BLaER1 (cell line): Measurements from ENCODE around the gene PLIN1.
A peak's percentile ranks its signal among the peaks of the same experiment; 100 is the strongest.

Source experiments
- H3K27ac ChIP-seq: shearing (Covaris generic); formaldehyde crosslinking; 2 replicates; pipeline ENCODE4 v1.8.1; 2022
- H3K27me3 ChIP-seq: shearing (Covaris generic); formaldehyde crosslinking; 2 replicates; pipeline ENCODE4 v1.8.1; 2022
- H3K36me3 ChIP-seq: shearing (Covaris generic); formaldehyde crosslinking; 2 replicates; pipeline ENCODE4 v1.8.1; 2022
- H3K4me1 ChIP-seq: shearing (Covaris generic); formaldehyde crosslinking; 2 replicates; pipeline ENCODE4 v1.8.1; 2022
- H3K4me2 ChIP-seq: shearing (Covaris generic); formaldehyde crosslinking; 2 replicates; pipeline ENCODE4 v1.8.1; 2022
- H3K4me3 ChIP-seq: shearing (Covaris generic); formaldehyde crosslinking; 2 replicates; pipeline ENCODE4 v1.8.1; 2022
- H3K9ac ChIP-seq: shearing (Covaris generic); formaldehyde crosslinking; 2 replicates; pipeline ENCODE4 v1.8.1; 2022
- H3K9me3 ChIP-seq: shearing (Covaris generic); formaldehyde crosslinking; 2 replicates; pipeline ENCODE4 v1.8.1; 2022
- H4K20me1 ChIP-seq: shearing (Covaris generic); formaldehyde crosslinking; 2 replicates; pipeline ENCODE4 v1.8.1; 2022
- Cebpa-rat ChIP-seq: shearing (Covaris generic); IDR thresholded peaks from 2 replicates; pipeline ENCODE4 v1.8.1; 2022

Gene PLIN1

DNA sequence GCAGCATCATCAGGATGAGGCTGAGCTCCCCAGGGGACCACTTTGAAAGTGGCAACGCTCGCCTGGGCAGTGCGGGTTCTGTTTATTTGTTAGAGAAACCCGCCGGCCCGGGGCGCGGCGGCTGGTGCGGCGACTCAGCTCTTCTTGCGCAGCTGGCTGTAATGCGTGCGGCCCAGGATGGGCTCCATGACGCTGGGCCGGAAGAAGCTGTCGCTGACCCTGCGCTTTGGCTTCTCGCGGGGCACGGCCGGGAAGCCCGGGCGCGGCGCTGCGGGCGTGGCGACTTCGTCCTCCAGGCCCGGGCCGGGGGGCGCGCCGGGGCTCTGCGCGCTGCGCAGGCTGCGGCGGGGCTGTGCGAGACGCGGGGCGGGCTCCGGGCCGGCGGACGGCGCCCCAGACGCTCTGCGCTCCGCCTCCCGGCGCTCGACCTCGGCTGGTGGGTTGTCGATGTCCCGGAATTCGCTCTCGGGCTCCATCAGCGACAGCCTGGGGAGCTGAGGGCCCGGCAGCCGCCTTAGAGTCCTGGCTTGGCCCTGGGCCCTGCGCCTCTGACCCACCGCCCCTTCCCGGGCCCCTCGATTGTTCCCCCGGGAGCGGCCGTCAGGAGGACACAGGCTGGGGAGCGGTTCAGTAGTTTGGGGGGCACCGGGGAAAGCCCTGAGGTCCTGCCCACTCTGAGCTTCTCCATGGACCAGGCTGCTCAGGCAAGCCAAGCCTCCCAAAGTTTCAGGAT lies 13.6 kb downstream of the PLIN1 start:
- Histone ChIP-seq H3K4me3 (peak overlapping the region; percentile 68), H3K27ac (no peak overlapping the region), H3K4me1 (peaks cover 30% of the 10 kb centered on the region), H3K9me3 (no peaks in the 10 kb centered on the region), H3K9ac (peak overlapping the region; percentile 59; the same call in 1 of the 2 replicates), H3K27me3 (peaks cover 34% of the 10 kb centered on the region), H3K36me3 (no peaks in the 10 kb centered on the region), H4K20me1 (peaks cover 7% of the 10 kb centered on the region; the same call in 1 of the 2 replicates), H3K4me2 (peak overlapping the region; percentile 90)
- no peak for TF ChIP-seq Cebpa-rat

DNA sequence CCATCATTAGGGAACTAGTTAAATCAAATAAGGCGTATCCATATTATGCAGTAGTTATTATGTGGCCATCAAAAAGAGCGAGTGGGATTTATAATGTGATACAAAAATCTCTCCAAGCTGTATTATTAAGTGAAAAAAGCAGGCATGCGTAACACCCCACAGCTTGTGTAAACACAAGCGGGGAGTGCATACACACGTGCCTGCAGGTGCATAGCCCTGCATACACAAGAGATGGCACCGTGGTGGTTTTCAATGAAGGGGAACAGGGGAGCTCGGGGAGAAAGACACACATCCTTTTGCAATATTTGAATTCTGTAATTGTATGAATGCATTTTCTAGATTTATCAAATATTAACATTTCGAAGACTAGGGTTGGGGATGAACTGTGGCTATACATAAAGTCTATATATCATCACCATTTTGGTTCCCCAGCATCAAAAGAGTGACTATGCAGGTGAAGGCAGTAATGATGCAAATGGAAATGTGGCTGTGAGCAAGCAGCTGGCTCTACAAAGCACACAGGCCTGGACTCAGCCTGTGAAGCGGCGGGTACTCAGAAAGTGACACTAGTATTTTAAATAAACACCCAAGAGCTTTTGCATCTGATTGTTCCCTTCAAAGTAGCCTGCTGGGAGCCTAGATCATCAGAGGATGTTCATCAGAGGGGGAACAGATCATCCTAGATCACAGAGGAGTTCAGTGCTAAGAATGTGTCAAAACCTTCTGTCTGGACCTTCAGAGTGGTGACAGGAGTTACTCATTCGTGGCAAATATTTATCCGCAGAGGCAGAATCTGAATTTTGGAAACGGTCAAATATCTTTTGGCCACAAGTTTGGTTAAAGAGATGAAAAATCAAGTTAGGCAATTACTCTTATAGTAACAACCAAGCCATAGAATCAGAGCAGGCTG lies 14.5 kb downstream of the PLIN1 start:
- no peaks in the 10 kb centered on the region for H3K9me3 ChIP-seq
- no peak overlapping the region for H3K27ac ChIP-seq
- H3K9ac ChIP-seq = no peak overlapping the region
- H3K36me3 ChIP-seq = no peaks in the 10 kb centered on the region
- peak overlapping the region; percentile 68 for H3K4me3 ChIP-seq
- H3K4me1 ChIP-seq = peaks cover 30% of the 10 kb centered on the region
- peaks cover 36% of the 10 kb centered on the region for H3K27me3 ChIP-seq
- no peak for TF ChIP-seq Cebpa-rat
- H3K4me2 ChIP-seq = peak overlapping the region; percentile 90
- peaks cover 7% of the 10 kb centered on the region; the same call in 1 of the 2 replicates for H4K20me1 ChIP-seq

DNA sequence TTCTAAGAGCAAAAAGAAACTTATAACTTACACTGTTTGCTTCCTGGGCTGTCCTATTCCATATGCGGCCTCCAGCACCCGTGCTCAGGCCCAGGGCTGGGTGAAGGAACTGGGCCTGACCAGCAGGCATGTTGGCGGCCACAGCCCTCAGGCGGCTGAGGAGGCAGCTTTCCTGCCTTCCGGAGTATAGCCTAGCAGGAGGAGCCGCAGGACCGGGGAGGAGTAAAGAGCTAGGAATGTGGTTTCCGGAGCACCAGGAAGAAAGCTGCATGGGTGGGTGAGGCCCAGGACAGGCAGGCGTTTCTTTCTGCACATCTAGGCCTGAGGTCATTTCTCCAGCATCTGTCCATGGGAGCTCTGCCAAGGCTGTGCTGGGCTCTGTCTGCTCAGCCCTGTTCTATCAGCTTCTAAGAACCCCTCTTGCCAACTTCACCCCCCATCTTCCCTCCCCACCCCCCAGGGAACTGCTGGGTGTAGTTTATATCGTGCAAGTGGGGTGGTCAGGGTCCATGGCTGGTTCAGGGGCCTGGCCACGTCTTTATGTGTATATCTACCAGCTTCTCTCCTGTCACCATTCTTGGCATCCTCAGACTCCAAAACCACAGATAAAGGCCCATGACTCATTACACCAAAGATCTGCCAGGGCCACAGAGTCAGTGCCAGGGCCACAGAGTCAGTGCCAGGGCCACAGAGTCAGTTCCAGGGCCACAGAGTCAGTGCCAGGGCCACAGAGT lies 16.1 kb downstream of the PLIN1 start:
- Histone ChIP-seq H3K27ac (no peak overlapping the region), H3K36me3 (no peaks in the 10 kb centered on the region), H4K20me1 (peaks cover 7% of the 10 kb centered on the region; the same call in 1 of the 2 replicates), H3K4me2 (peak overlapping the region; percentile 67), H3K27me3 (peaks cover 36% of the 10 kb centered on the region), H3K4me1 (peaks cover 30% of the 10 kb centered on the region), H3K4me3 (no peak overlapping the region), H3K9ac (no peak overlapping the region), H3K9me3 (no peaks in the 10 kb centered on the region)
- no peak for TF ChIP-seq Cebpa-rat

DNA sequence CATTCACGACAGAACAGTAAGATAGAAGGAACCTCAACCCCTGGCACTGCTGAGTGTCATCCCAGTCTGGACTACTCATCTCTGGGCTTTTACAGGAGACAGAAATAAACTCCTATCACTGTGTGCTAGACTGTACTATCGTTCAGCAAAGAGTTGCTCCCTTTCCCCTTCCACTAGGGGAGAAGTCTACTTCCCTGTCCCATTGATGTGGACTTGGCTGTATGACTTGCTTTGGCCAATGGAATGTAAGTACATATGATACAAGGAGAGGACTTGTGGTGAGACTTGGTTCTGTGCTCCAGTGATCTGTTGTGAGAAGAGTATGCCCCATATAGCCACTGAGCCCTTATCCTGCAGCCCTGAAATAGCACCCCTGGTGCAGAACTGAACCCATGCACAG lies 18.6 kb downstream of the PLIN1 start:
- H3K4me2 ChIP-seq = no peak overlapping the region
- H3K27me3 ChIP-seq = peaks cover 29% of the 10 kb centered on the region
- no peak overlapping the region for H3K9ac ChIP-seq
- TF ChIP-seq Cebpa-rat = no peak
- no peaks in the 10 kb centered on the region for H3K9me3 ChIP-seq
- no peak overlapping the region for H3K27ac ChIP-seq
- H3K4me3 ChIP-seq = no peak overlapping the region
- H3K36me3 ChIP-seq = no peaks in the 10 kb centered on the region
- peaks cover 32% of the 10 kb centered on the region for H3K4me1 ChIP-seq
- no peaks in the 10 kb centered on the region for H4K20me1 ChIP-seq

DNA sequence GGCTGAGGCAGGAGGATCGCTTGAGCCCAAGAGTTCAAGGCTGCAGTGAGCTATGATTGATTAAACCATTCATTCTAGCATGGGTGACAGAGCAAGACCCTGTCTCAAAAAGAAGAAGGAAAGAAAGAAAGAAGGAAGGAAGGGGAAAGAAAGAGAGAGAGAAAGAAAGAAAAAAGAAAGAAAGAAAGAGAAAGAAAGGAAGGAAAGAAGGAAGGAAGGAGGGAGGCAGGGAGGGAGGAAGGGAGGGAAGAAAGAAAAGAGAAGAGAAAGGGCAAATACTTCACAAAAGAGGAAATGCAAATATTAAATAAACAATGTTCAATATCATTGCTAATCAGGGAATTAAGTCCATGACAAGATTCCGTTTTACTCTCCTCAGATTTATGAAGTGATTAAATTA lies 19.9 kb downstream of the PLIN1 start:
- Histone ChIP-seq H3K4me2 (no peak overlapping the region), H3K4me3 (no peak overlapping the region), H3K9ac (no peak overlapping the region), H3K9me3 (no peaks in the 10 kb centered on the region), H4K20me1 (no peaks in the 10 kb centered on the region), H3K27ac (no peak overlapping the region), H3K27me3 (peaks cover 29% of the 10 kb centered on the region), H3K4me1 (peaks cover 25% of the 10 kb centered on the region), H3K36me3 (no peaks in the 10 kb centered on the region)
- no peak for TF ChIP-seq Cebpa-rat

GRCh38 chr15:89657686-89658200 lies 21.4 kb downstream of the PLIN1 start:
- no peaks in the 10 kb centered on the region for H3K36me3 ChIP-seq
- H3K27me3 ChIP-seq = peaks cover 43% of the 10 kb centered on the region
- no peak overlapping the region for H3K4me3 ChIP-seq
- peaks cover 25% of the 10 kb centered on the region for H3K4me1 ChIP-seq
- H3K9me3 ChIP-seq = no peaks in the 10 kb centered on the region
- no peak overlapping the region for H3K27ac ChIP-seq
- no peak overlapping the region for H3K4me2 ChIP-seq
- peaks cover 12% of the 10 kb centered on the region for H4K20me1 ChIP-seq
- H3K9ac ChIP-seq = no peak overlapping the region
- no peak for TF ChIP-seq Cebpa-rat

- Histone ChIP-seq H3K4me3 (no peak overlapping the region), H3K36me3 (peaks cover 6% of the 10 kb centered on the region; the same call in 1 of the 2 replicates), H3K27me3 (peaks cover 44% of the 10 kb centered on the region), H3K4me1 (peaks cover 23% of the 10 kb centered on the region), H3K4me2 (peak overlapping the region; percentile 92), H3K9ac (no peak overlapping the region), H3K9me3 (no peaks in the 10 kb centered on the region), H3K27ac (no peak overlapping the region), H4K20me1 (peaks cover 22% of the 10 kb centered on the region)
- no peak for TF ChIP-seq Cebpa-rat
Measured at GRCh38 chr15:89656116-89656815, 22.9 kb downstream of the PLIN1 start.

DNA sequence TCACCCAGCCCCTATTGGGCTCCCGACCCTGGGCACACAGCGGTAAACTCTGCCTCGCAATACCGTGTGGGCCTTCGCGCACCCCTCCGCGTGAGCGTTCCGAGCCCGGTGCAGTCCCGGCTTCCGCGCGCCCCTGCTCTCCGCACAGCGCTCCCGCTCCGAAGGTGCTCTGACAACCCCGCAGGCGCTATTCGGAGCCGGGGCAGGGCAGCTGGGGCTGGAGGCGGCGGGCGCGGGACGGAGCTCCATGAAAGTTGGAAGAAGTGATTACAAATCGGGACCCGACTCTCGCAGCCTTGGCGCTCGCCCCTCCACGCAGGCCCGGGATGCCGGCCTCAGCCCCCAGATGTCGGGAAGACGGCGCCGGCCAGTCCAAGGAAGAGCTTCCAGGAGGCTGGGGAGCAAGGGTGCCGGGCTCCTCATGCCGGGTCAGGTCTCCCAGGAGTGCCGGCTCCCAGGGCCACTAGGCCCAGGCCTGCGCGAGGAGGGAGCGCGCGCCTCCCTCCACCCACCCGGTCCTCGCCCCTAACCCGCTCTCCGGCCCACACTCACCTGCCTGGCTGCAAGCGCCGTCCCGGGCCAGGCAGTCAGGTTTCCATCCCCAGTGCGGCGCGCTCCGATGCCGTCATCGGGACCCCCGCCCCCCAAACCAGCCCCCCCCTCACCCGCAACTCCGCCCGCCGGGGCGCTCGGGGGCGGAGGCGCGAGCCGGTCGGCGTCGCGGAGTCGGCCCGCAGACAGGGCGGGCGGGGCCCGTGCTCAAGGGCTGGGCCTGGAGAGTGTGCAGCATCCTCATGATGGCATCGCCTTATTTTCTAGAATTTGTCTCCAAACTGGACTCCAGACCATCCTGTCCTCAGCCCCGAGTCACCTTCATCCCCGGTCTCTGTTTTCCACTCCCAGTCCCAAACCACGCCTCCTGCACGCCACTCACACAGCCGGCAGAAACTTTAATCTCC lies 24.0 kb downstream of the PLIN1 start, which contains the start of gene KIF7:
Gene KIF7 (minus strand): TSS at position 621 of the 959 bp plus-strand sequence. CDS start 2,537 bp downstream, outside the sequence.
- H3K9me3 ChIP-seq = no peaks in the 10 kb centered on the region
- H3K4me3 ChIP-seq = peak within 1 kb of the TSS; percentile 72
- TF ChIP-seq Cebpa-rat = no peak
- H4K20me1 ChIP-seq = peaks cover 22% of the 10 kb centered on the region
- peaks cover 7% of the 10 kb centered on the region; the same call in 1 of the 2 replicates for H3K36me3 ChIP-seq
- peaks cover 23% of the 10 kb centered on the region for H3K4me1 ChIP-seq
- H3K4me2 ChIP-seq = peak within 1 kb of the TSS; percentile 92
- 0 out of 2 replicates have a peak within 1 kb of the TSS, but pooled peaks have one; percentile 48 for H3K27ac ChIP-seq
- H3K27me3 ChIP-seq = peaks cover 40% of the 10 kb centered on the region
- H3K9ac ChIP-seq = peak within 1 kb of the TSS; percentile 74
